SK-N-SH (cell line): Measurements from ENCODE around the gene GAN. TPM values are rescaled to one million over a fixed set of nuclear protein-coding genes. Genes with fewer than 3 reads are reported as not detected.

ENCODE experiments used
- CTCF ChIA-PET: fragments of 300-600, 350-600 bp; formaldehyde crosslinking; extraction: SDS; loops from one replicate; lab custom pipeline; 2021; lab: Yijun Ruan, JAX
- POLR2A ChIA-PET: fragments of 350-600 bp; sonication (Branson Sonifier 250); formaldehyde crosslinking; extraction: SDS; loops from one replicate; lab custom pipeline; 2020; ENCODE audit warnings: antibody characterized with exemption, inconsistent platforms; lab: Yijun Ruan, JAX
- DNase-seq: peaks from one replicate; pipeline ENCODE4 v3.0.0; 2012
- H2AFZ ChIP-seq: fragments of 200-600 bp; sonication (generic); 2 replicates; pipeline ENCODE4 v1.8.1; 2016; ENCODE audit warnings: antibody characterized with exemption, mild to moderate bottlenecking, low read depth
- H3F3A ChIP-seq: fragments of 200-600 bp; sonication (generic); replicated peaks from 2 replicates; pipeline ENCODE3; 2016; ENCODE audit warnings: antibody characterized with exemption, mild to moderate bottlenecking; ENCODE audit not compliant: insufficient read depth
- H3K27ac ChIP-seq, 2 experiments: fragments of 200-500 bp in 1 of 2; fragments of 200-600 bp in 1 of 2; sonication (Bioruptor generic) in 1 of 2; sonication (generic), shearing (Covaris generic) in 1 of 2; 2 replicates each; pipeline versions ENCODE4 v1.5.1 to v1.6.1; 2014 to 2016; ENCODE audit warnings: low read depth in 2 of 2, inconsistent platforms in 1 of 2, low read length in 1 of 2, mild to moderate bottlenecking in 1 of 2, mixed read lengths in 1 of 2
- H3K27me3 ChIP-seq: fragments of 200-600 bp; sonication (generic), shearing (Covaris generic); 2 replicates; pipeline ENCODE4 v1.6.1; 2016; ENCODE audit warnings: mixed run types; ENCODE audit not compliant: insufficient read depth
- H3K36me3 ChIP-seq, 2 experiments: fragments of 200-500 bp in 1 of 2; fragments of 200-600 bp in 1 of 2; sonication (Bioruptor generic) in 1 of 2; sonication (generic) in 1 of 2; replicated peaks in 1 of 2; 2 replicates each; pipeline versions ENCODE3 to v1.5.1; 2014 to 2016; ENCODE audit warnings: low read length in 1 of 2, mild to moderate bottlenecking in 1 of 2; ENCODE audit not compliant: insufficient read depth in 2 of 2, control insufficient read depth in 1 of 2
- H3K4me1 ChIP-seq, 2 experiments: fragments of 200-500 bp in 1 of 2; fragments of 200-600 bp in 1 of 2; sonication (Bioruptor generic) in 1 of 2; sonication (generic), shearing (Covaris generic) in 1 of 2; 2 replicates each; pipeline versions ENCODE4 v1.5.1 to v1.6.1; 2014 to 2016; ENCODE audit warnings: low read depth in 1 of 2, low read length in 1 of 2, mixed run types in 1 of 2; ENCODE audit not compliant: insufficient read depth in 2 of 2, control insufficient read depth in 1 of 2
- H3K4me2 ChIP-seq: fragments of 200-600 bp; sonication (generic), shearing (Covaris generic); 2 replicates; pipeline ENCODE4 v1.6.1; 2017; ENCODE audit warnings: mixed run types
- H3K4me3 ChIP-seq, 2 experiments: fragments of 200-500 bp in 1 of 2; fragments of 200-600 bp in 1 of 2; sonication (Bioruptor generic) in 1 of 2; sonication (generic), shearing (Covaris generic) in 1 of 2; 2 replicates each; pipeline versions ENCODE4 v1.5.1 to v1.8.1; 2014 to 2016; ENCODE audit warnings: low read depth in 2 of 2, inconsistent platforms in 1 of 2, low read length in 1 of 2, mild to moderate bottlenecking in 1 of 2, mixed read lengths in 1 of 2, moderate library complexity in 1 of 2
- H3K79me2 ChIP-seq: fragments of 200-600 bp; sonication (generic); 2 replicates; pipeline ENCODE4 v1.8.1; 2017; ENCODE audit warnings: mild to moderate bottlenecking; ENCODE audit not compliant: insufficient read depth
- H3K9ac ChIP-seq: fragments of 200-600 bp; sonication (generic); 2 replicates; pipeline ENCODE4 v1.6.1; 2017; ENCODE audit warnings: mixed run types
- H3K9me2 ChIP-seq: fragments of 200-600 bp; sonication (generic); 2 replicates; pipeline ENCODE4 v1.6.1; 2017; ENCODE audit warnings: mixed run types
- H3K9me3 ChIP-seq: fragments of 200-600 bp; sonication (generic); 2 replicates; pipeline ENCODE4 v1.6.1; 2017; ENCODE audit warnings: mixed run types, mild to moderate bottlenecking, moderate library complexity
- H4K20me1 ChIP-seq: fragments of 200-600 bp; sonication (generic); 2 replicates; pipeline ENCODE4 v1.6.1; 2017; ENCODE audit warnings: mild to moderate bottlenecking, mixed run types; ENCODE audit not compliant: insufficient read depth
- FOSL2 ChIP-seq: IDR thresholded peaks from 2 replicates; pipeline ENCODE4 v1.4.0; 2012; ENCODE audit warnings: low read depth, mild to moderate bottlenecking, moderate library complexity, borderline replicate concordance
- MEF2A ChIP-seq: IDR thresholded peaks from 2 replicates; pipeline ENCODE4 v1.4.0; 2012; ENCODE audit warnings: low read depth, borderline replicate concordance
- RCOR1 ChIP-seq: fragments of 150-350 bp; IDR thresholded peaks from 2 replicates; pipeline ENCODE4 v1.6.1; 2017; ENCODE audit warnings: antibody characterized with exemption, low read length
- RFX5 ChIP-seq: IDR thresholded peaks from 2 replicates; pipeline ENCODE4 v1.6.1; 2012; ENCODE audit warnings: mild to moderate bottlenecking, improper control_type of control experiment, low read length
- RXRA ChIP-seq: IDR thresholded peaks from 2 replicates; pipeline ENCODE4 v1.4.0; 2012; ENCODE audit warnings: low read depth, mild to moderate bottlenecking, borderline replicate concordance
- SIN3A ChIP-seq: IDR thresholded peaks from 2 replicates; pipeline ENCODE4 v1.6.1; 2012; ENCODE audit warnings: low read depth, mild to moderate bottlenecking, low read length, moderate library complexity, borderline replicate concordance
- TCF12 ChIP-seq: IDR thresholded peaks from 2 replicates; pipeline ENCODE4 v1.4.0; 2012
- YY1 ChIP-seq: IDR thresholded peaks from 2 replicates; pipeline ENCODE4 v1.4.0; 2012; ENCODE audit warnings: low read depth, mild to moderate bottlenecking
- WGBS: methylation state at CpG from one replicate; pipeline ENCODE4 v1.1.6; 2017; ENCODE audit warnings: low lambda C conversion rate; 5-methylcytosine and 5-hydroxymethylcytosine counted together
- polyA plus RNA-seq, 3 experiments: library from polyadenylated mRNA; depleted of rRNA; stranded (reverse); fragments of >200 nt; gene quantifications; 2 replicates each; pipeline ENCODE4 v1.2.3, GENCODE V29; 2012
- TF ChIP-seq, protein P1 (sequence below): fragments of 150-350 bp; IDR thresholded peaks from 2 replicates; pipeline ENCODE4 v1.6.1; 2016; ENCODE audit warnings: mild to moderate bottlenecking, low read depth, low read length
- TF ChIP-seq, protein P2 (sequence below): IDR thresholded peaks from 2 replicates; pipeline ENCODE4 v1.6.1; 2012; ENCODE audit warnings: mild to moderate bottlenecking, low read depth, low read length, moderate library complexity
- TF ChIP-seq, protein P3 (sequence below): IDR thresholded peaks from 2 replicates; pipeline ENCODE4; 2012

GAN gene
- polyA plus RNA-seq, 1 of the 3 experiments (the other 2 are of a cell fraction): 0.79 TPM

DNA sequence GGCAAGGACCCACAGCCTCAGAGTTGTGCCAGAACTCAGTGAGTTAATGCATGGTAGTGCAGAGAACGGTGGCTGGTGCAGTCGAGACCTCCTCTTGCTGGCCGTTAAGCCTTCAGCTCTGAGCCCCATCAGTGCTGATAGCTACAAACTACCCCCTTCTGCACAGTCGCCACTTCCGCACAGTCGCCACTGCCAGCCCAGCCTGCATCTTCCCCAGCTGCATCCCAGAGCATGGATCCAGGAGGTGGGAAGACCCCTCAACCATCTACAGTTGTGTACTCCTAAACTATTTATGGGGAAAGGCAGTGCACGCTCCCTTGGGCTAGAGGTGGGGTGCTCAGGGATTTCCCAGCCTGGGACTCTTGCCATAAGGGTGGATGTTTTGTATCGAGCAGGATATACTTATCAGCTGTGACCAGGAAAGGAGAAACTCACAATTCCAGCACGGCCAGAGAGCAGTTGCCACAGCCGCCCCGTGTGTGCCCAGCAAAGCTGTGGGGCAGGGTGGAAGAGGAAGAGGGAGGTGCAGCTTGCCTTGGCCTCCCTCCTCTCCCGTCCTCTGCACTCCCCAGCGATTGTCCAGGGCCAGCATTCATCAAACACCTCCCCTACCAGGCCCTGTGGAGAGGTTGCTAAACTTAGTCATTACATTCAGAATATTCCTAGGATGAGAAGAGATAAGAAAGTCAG, 80.3 kb downstream of the GAN start:
- Histone ChIP-seq H4K20me1 (no peaks in the 10 kb centered on the region), H2AFZ (no peak overlapping the region), H3K9me2 (no peaks in the 10 kb centered on the region), H3K36me3 (peaks cover 5% of the 10 kb centered on the region in 2 experiments), H3K9ac (no peak overlapping the region), H3K27me3 (no peaks in the 10 kb centered on the region), H3F3A (no peaks in the 10 kb centered on the region), H3K4me3 (no peak overlapping the region), H3K9me3 (no peaks in the 10 kb centered on the region; the same call in 1 of the 2 replicates), H3K4me2 (no peak overlapping the region), H3K27ac (no peak overlapping the region), H3K4me1 (peaks cover 0 to 3% of the 10 kb centered on the region in 2 experiments; a peak in 1 of 4 replicates), H3K79me2 (no peaks in the 10 kb centered on the region)
- POLR2A ChIA-PET: no interaction called here
- no peak for DNase-seq
- TF ChIP-seq SIN3A: no peak
- TF ChIP-seq, protein P1, sequence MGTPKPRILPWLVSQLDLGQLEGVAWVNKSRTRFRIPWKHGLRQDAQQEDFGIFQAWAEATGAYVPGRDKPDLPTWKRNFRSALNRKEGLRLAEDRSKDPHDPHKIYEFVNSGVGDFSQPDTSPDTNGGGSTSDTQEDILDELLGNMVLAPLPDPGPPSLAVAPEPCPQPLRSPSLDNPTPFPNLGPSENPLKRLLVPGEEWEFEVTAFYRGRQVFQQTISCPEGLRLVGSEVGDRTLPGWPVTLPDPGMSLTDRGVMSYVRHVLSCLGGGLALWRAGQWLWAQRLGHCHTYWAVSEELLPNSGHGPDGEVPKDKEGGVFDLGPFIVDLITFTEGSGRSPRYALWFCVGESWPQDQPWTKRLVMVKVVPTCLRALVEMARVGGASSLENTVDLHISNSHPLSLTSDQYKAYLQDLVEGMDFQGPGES: no peak
- TF ChIP-seq MEF2A: no peak
- TF ChIP-seq, protein P2, sequence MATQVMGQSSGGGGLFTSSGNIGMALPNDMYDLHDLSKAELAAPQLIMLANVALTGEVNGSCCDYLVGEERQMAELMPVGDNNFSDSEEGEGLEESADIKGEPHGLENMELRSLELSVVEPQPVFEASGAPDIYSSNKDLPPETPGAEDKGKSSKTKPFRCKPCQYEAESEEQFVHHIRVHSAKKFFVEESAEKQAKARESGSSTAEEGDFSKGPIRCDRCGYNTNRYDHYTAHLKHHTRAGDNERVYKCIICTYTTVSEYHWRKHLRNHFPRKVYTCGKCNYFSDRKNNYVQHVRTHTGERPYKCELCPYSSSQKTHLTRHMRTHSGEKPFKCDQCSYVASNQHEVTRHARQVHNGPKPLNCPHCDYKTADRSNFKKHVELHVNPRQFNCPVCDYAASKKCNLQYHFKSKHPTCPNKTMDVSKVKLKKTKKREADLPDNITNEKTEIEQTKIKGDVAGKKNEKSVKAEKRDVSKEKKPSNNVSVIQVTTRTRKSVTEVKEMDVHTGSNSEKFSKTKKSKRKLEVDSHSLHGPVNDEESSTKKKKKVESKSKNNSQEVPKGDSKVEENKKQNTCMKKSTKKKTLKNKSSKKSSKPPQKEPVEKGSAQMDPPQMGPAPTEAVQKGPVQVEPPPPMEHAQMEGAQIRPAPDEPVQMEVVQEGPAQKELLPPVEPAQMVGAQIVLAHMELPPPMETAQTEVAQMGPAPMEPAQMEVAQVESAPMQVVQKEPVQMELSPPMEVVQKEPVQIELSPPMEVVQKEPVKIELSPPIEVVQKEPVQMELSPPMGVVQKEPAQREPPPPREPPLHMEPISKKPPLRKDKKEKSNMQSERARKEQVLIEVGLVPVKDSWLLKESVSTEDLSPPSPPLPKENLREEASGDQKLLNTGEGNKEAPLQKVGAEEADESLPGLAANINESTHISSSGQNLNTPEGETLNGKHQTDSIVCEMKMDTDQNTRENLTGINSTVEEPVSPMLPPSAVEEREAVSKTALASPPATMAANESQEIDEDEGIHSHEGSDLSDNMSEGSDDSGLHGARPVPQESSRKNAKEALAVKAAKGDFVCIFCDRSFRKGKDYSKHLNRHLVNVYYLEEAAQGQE: no peak
- no peak for TF ChIP-seq TCF12
- TF ChIP-seq RCOR1: no peak
- no peak for TF ChIP-seq RFX5
- no peak for TF ChIP-seq YY1
- CTCF ChIA-PET: interaction anchor here (1.0 to 3.0 kb wide), 4 partner anchors 8 to 343 kb away, joined by 3 to 14 read pairs (median 5); no protein-coding TSS in a partner anchor
- 81% methylated on average over 12 of the region's 13 CpGs for whole genome bisulfite sequencing

DNA sequence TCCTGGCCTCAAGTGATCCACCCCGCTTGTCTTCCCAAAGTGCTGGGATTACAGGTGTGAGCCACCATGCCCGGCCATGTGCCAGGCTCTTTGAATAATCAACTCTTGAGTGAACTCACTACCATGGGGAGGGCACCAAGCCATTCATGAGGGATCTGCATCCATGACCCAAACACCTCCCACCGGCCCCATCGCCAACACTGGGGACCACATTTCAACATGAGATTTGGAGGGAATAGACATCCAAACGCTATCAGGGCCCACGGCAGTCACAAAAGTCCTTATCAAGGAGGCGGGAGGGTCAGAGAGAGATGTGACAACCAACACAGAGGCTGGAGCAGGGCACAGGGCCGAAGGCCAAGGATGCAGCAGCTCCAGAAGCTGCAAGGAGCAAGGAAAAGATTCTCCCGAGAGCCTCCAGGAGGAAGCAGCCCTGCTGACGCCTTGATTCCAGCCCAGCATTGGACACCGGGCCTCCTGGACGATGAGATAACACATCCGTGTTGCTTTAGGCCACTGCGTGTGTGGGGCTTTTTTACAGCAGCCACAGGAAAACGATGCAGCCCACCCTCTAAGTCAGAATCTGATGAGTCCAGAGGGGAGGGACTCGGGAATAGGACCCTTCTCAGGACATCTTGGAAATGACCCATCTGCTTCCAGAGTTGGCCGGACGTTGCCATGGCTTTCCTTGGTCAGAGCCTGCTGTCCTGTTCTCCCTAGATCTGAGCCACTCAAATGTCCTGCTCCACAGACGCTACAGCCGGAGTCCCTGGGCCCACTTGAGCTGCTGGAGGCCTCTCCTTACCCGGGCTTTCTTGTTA, 82.5 kb downstream of the GAN start:
- Histone ChIP-seq H3K79me2 (no peaks in the 10 kb centered on the region), H3K36me3 (peaks cover 0 to 3% of the 10 kb centered on the region in 2 experiments), H4K20me1 (no peaks in the 10 kb centered on the region), H3K4me3 (no peak overlapping the region), H3K4me1 (peaks cover 0 to 3% of the 10 kb centered on the region in 2 experiments; a peak in 1 of 4 replicates), H3F3A (peaks cover 5% of the 10 kb centered on the region), H3K27ac (no peak overlapping the region), H3K4me2 (no peak overlapping the region), H3K9me2 (no peaks in the 10 kb centered on the region), H3K9me3 (no peaks in the 10 kb centered on the region; the same call in 1 of the 2 replicates), H2AFZ (no peak overlapping the region), H3K27me3 (no peaks in the 10 kb centered on the region), H3K9ac (no peak overlapping the region)
- 91% methylated on average over 13 of the region's 21 CpGs for WGBS
- no peak for DNase-seq
- TF ChIP-seq, protein P3, sequence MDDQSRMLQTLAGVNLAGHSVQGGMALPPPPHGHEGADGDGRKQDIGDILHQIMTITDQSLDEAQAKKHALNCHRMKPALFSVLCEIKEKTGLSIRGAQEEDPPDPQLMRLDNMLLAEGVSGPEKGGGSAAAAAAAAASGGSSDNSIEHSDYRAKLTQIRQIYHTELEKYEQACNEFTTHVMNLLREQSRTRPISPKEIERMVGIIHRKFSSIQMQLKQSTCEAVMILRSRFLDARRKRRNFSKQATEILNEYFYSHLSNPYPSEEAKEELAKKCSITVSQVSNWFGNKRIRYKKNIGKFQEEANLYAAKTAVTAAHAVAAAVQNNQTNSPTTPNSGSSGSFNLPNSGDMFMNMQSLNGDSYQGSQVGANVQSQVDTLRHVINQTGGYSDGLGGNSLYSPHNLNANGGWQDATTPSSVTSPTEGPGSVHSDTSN: no peak
- TF ChIP-seq FOSL2: no peak
- no peak for TF ChIP-seq RXRA
- ChIA-PET CTCF (interaction anchor here (0.7 kb wide), 1 partner anchor 58 kb away, joined by 3 read pairs; no protein-coding TSS in a partner anchor), POLR2A (no interaction called here)
